ENCODE measurements around the gene LZTR1. TPM values are rescaled to one million over a fixed set of nuclear protein-coding genes. Genes with fewer than 3 reads are reported as not detected.
A peak's percentile ranks its signal among the peaks of the same experiment; 100 is the strongest.
"Not testable (repeated sequence)": the region's sequence is repeated elsewhere in the genome, so short reads cannot be mapped to it uniquely, and the experiment has no call there.

The LZTR1 gene
- total RNA-seq, 2 experiments from 2014 or later, result 29.1 to 34.5 TPM

DNA sequence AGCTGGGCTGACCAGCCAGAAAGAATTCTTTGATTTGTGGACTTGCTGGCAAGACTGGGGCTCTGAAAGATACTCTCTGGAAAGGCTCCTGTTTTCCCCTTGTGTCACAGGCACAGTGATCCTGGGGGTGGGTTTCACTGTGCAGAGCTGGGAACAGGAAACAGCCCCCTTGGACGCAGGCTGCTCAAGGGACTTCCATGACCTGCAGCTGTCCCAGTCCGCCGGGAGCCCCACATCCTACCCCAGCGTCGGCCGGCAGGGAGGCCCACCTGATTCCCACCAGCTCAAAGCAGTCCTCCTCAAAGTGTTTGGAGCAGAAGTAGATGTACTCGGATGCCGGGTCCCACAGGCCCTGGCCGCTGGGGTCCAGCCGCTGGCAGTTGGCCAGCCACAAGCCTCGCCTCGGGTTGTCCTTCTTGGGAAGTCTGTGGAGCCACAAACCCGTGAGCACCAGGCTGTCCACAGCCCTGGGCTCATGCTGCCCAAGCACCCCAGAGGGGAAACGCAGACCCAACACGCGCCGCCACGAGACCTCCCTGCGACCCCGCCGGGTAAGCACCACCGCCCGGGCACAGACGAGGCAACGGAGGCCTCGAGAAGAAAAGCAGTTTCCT is 19.0 kb downstream of the LZTR1 start:
- intact Hi-C loops (cut with micrococcal nuclease), result no loop called here
- H3K27me3 Mint-ChIP-seq, result no peaks in the 10 kb centered on the region
- TF ChIP-seq, protein P1, sequence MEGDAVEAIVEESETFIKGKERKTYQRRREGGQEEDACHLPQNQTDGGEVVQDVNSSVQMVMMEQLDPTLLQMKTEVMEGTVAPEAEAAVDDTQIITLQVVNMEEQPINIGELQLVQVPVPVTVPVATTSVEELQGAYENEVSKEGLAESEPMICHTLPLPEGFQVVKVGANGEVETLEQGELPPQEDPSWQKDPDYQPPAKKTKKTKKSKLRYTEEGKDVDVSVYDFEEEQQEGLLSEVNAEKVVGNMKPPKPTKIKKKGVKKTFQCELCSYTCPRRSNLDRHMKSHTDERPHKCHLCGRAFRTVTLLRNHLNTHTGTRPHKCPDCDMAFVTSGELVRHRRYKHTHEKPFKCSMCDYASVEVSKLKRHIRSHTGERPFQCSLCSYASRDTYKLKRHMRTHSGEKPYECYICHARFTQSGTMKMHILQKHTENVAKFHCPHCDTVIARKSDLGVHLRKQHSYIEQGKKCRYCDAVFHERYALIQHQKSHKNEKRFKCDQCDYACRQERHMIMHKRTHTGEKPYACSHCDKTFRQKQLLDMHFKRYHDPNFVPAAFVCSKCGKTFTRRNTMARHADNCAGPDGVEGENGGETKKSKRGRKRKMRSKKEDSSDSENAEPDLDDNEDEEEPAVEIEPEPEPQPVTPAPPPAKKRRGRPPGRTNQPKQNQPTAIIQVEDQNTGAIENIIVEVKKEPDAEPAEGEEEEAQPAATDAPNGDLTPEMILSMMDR (IDR thresholded peaks at IDR 0.05), result no peak
- ChIA-PET POLR2A (interaction anchor here (1.3 to 5.5 kb wide), 4 partner anchors 11 to 80 kb away, joined by 5 to 51 read pairs (median 23); partner anchors contain the start of gene LZTR1), CTCF (interaction anchor here (0.7 kb wide), 1 partner anchor 20 kb away, joined by 3 read pairs; no protein-coding TSS in a partner anchor)
- DNase-seq (peak; percentile 20), ATAC-seq (no peak)
- H3K27ac Mint-ChIP-seq, result peak overlapping the region; percentile 96
- peaks cover 15% of the 10 kb centered on the region for H3K4me1 Mint-ChIP-seq (ENCODE audit: low read depth)
- H3K4me3 Mint-ChIP-seq, result peak overlapping the region; percentile 92
- H3K36me3 Mint-ChIP-seq (ENCODE audit: low read depth), result peaks cover 3% of the 10 kb centered on the region
- H3K9me3 Mint-ChIP-seq, result no peaks in the 10 kb centered on the region

DNA sequence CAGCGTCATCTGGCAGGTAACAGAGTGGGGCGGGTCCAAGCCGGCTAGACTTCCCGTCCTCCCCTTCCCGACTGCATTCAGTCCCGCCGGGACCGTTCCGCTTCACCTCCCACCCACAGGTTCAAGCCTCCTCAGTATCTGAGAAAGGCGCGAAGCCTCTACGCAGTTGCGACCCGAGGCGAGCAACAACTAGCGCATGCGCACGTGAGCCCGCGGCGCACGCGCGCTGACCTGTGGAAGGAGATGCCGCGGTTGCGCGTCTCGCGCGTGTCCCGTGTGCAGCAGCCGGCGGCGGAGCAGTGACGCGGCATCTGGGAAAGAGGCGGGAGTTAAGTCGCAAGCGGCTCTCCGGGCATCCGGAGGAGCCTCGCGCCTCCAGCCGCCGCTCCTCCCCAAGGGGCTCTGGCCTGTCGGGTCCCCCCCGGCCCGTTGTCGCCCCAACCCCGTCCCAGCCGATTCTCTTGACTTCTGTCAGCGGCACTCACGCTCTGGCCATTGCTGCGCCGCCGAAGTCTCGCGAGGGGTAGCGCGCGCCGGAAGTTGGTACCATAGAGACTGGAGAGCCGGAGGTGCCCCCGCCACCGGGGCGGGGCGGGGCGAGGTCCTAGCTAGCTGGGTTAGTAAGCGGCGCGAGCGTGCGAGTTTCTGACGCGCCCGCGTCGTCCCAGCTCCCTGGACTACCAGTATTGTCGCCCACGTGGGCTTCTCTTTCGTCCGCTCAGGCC is 19.7 kb downstream of the LZTR1 start, which contains the start of gene THAP7:
THAP7 (minus strand) TSS at position 518 of the 725 bp plus-strand sequence; CDS start at position 311, 207 bp downstream.
- Mint-ChIP-seq H3K4me1 (ENCODE audit: low read depth) (peaks cover 15% of the 10 kb centered on the region), H3K36me3 (ENCODE audit: low read depth) (peaks cover 3% of the 10 kb centered on the region), H3K27ac (peak within 1 kb of the TSS; percentile 96), H3K27me3 (no peaks in the 10 kb centered on the region), H3K9me3 (no peaks in the 10 kb centered on the region), H3K4me3 (peak within 1 kb of the TSS; percentile 92)
- ATAC-seq (peak; percentile 93), DNase-seq (peak; percentile 98)
- TF ChIP-seq, protein P1 (IDR thresholded peaks at IDR 0.05), result no peak
- intact Hi-C loops (cut with micrococcal nuclease), result no loop called here
- CTCF ChIA-PET, result interaction anchor here (1.1 to 3.0 kb wide), 3 partner anchors 40 to 101 kb away, joined by 3 to 9 read pairs (median 4); no protein-coding TSS in a partner anchor
- POLR2A ChIA-PET, result interaction anchor here (1.0 to 5.5 kb wide), 4 partner anchors 11 to 21 kb away, joined by 3 to 51 read pairs (median 20); partner anchors contain the start of gene LZTR1

GRCh38 chr22:21003782-21004181 is 21.7 kb downstream of the LZTR1 start:
- no peak for ATAC-seq
- TF ChIP-seq, protein P1 (IDR thresholded peaks at IDR 0.05), result no peak
- intact Hi-C loops (cut with micrococcal nuclease), result no loop called here
- Mint-ChIP-seq H3K36me3 (ENCODE audit: low read depth) (peaks cover 3% of the 10 kb centered on the region), H3K4me1 (ENCODE audit: low read depth) (peaks cover 11% of the 10 kb centered on the region), H3K27ac (peak overlapping the region; percentile 67), H3K27me3 (no peaks in the 10 kb centered on the region), H3K9me3 (no peaks in the 10 kb centered on the region), H3K4me3 (peak overlapping the region; percentile 92)
- ChIA-PET POLR2A (interaction anchor here (3.3 to 5.5 kb wide), 2 partner anchors 9 to 23 kb away, joined by 13 to 51 read pairs; partner anchors contain the start of gene LZTR1), CTCF (interaction anchor here (1.0 to 3.0 kb wide), 7 partner anchors 10 to 99 kb away, joined by 3 to 9 read pairs (median 5); partner anchors contain the start of genes CRKL, LZTR1 and P2RX6)
- DNase-seq, result no peak

- POLR2A ChIA-PET, result interaction anchor here (1.5 kb wide), 1 partner anchor 10 kb away, joined by 4 read pairs; no protein-coding TSS in a partner anchor
- H3K36me3 Mint-ChIP-seq (ENCODE audit: low read depth); intact Hi-C loops (cut with micrococcal nuclease); H3K4me1 Mint-ChIP-seq (ENCODE audit: low read depth); DNase-seq; H3K9me3 Mint-ChIP-seq; H3K27me3 Mint-ChIP-seq; H3K27ac Mint-ChIP-seq; ATAC-seq; H3K4me3 Mint-ChIP-seq: not testable (repeated sequence)
- CTCF ChIA-PET, result interaction anchor here (1.2 kb wide), 1 partner anchor 88 kb away, joined by 3 read pairs; no protein-coding TSS in a partner anchor
Observed at GRCh38 chr22:21009208-21009607, 27.1 kb downstream of the LZTR1 start.

DNA sequence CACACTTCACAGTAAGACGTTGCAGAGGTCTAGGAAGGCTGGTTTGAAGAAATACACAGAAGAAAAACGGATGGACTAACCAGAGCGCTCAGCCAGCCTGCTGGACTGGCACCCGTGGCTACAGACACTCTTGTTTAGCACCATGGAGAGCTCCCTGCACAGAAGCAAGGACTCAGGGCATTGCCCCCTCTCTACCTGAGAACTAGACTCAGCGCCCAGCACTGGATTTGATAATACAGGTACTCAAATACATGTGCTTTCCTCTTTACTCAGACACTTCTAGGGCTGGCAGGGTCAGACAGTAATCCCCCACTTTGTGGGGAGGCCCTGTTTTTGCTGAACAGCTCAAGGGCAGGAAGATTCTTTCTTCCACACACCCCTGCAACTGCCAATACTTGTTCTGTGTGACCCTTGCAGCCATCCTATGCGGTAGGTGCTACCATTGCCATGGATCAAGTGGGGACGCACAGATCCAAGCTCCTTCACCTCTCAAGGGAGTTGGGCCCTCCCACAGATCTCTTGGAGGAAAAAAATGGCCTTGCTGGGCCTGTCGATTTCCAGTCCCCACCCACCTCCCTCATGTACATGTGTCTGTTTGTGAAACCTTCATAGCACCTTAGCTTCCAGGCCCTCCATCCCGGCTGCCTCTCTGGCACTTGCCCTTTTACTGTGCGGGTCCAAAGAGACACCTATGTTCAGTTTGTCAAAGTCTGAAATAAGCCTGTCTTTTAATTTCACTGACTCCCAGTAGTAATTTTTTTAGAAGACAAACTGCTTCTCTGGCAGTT is 27.7 kb downstream of the LZTR1 start:
- TF ChIP-seq, protein P1 (IDR thresholded peaks at IDR 0.05), result no peak
- ATAC-seq (no peak), DNase-seq (peak; percentile 55)
- no peaks in the 10 kb centered on the region for H3K9me3 Mint-ChIP-seq
- no peaks in the 10 kb centered on the region for H3K36me3 Mint-ChIP-seq (ENCODE audit: low read depth)
- intact Hi-C loops (cut with micrococcal nuclease), result no loop called here
- H3K4me1 Mint-ChIP-seq (ENCODE audit: low read depth), result peaks cover 10% of the 10 kb centered on the region
- H3K4me3 Mint-ChIP-seq, result no peak overlapping the region
- ChIA-PET POLR2A (interaction anchor here (1.5 kb wide), 1 partner anchor 9 kb away, joined by 4 read pairs; no protein-coding TSS in a partner anchor), CTCF (interaction anchor here (1.2 kb wide), 1 partner anchor 88 kb away, joined by 3 read pairs; no protein-coding TSS in a partner anchor)
- no peaks in the 10 kb centered on the region for H3K27me3 Mint-ChIP-seq
- H3K27ac Mint-ChIP-seq, result no peak overlapping the region
